SK-MEL-5 (cell line): Measurements from ENCODE around the gene M1AP. TPM values are rescaled to one million over a fixed set of nuclear protein-coding genes. Genes with fewer than 3 reads are reported as not detected.

Experiments
- DNase-seq: peaks from one replicate; pipeline ENCODE4 v3.0.0-alpha.2; 2016; ENCODE audit warnings: low read depth, low spot score
- in situ Hi-C: cut with HindIII; loops from 2 replicates; pipeline ENCODE4 v1.10.0; 2016; ENCODE audit warnings: low sequenced_read_pairs, high pct_unique_total_duplicates, low pct_unique_long_range_greater_than_20kb
- total RNA-seq: library from RNA; depleted of rRNA; stranded (reverse); fragments of >200 nt; shearing (Covaris generic); gene quantifications from 2 replicates; pipeline ENCODE4 v1.2.3, GENCODE V29; 2014

Gene M1AP
- total RNA-seq, 1 experiment from 2014 or later = 0.08 TPM

DNA sequence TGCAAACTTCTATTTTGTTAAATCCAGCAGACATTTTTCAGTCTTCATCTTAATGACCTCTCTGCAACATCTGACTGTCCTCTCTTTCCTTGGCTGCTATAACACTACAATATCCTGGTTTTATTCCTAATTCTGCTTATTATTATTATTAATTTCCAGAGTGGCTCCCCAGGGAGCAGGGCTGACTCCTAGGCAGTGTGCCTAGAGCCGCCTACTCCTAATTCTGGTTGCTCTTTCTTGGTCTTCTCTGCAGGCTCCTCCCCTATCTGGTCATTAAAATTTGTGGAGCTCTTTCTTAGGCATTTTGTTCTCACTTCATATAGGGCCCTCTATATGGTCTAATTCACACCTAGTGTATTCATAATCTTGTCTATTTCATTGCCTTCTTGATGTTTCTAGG is 105.2 kb downstream of the M1AP start:
- in situ Hi-C loops = no loop called here
- DNase-seq = no peak

DNA sequence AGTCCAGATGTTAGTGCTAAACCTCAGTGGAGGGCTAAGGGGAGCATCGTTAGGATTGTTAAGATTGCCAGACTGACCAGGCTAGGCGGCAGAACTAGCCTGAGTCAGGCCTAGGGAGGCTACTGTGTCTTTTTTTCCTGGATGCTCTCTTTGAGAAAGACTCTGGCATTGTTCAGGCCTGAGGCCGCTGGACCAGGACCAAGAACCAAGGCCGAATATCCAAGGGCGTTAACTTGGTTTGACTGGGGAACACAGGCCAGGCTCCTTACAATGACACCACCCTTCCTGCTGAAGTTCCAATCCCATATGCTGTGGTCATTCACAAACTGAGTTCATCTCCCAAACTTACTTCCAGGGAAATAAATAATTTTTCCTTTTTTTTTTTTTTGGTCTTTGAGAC is 107.8 kb downstream of the M1AP start:
- in situ Hi-C loops = no loop called here
- DNase-seq = no peak

DNA sequence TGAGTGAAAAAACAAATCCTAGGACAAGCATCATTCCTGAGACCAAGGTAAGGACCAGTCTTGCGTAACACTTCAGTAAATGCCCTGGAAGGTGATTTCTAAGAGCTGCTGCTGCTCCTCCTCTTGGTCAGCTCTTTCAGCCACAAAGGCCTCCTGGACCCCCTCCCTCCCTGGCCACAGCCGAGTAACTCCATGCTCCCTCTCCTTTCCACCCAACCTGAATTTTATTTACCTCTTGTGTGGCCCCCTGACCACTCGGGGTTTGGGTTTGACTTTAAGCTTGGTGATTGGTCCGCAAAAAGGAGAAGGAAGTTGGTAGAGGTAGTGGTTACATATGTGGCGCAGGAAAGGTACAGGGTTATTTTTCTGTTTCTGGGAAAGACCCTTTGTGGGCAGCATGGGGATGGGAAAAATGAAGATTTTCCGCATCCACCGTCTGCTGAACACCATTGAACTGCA is 109.2 kb downstream of the M1AP start:
- DNase-seq = no peak
- in situ Hi-C loops = loop anchor here (5.0 kb wide), 1 partner anchor 48 kb away; no protein-coding TSS in a partner anchor

DNA sequence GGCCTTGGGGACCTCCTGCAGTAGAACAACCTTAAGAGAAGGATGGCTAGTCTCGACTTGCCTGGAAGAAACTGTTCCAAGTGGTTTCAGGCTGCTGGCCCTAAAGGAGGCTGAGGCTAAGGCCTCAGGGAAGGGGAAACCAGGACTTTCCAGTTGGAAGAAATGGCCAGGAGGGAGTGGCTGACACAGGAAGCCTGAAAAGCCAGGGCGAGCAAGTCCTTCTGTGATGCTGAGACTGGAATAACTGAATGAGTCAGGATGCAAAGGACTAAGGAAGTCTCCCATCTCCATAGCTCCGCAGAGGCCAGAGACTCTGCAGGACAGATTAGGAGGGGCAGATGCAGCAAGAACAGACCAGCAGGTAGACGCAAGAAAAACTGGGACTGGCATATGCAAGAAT is 111.0 kb downstream of the M1AP start:
- no peak for DNase-seq
- in situ Hi-C loops = loop anchor here (5.0 kb wide), 1 partner anchor 50 kb away; no protein-coding TSS in a partner anchor

DNA sequence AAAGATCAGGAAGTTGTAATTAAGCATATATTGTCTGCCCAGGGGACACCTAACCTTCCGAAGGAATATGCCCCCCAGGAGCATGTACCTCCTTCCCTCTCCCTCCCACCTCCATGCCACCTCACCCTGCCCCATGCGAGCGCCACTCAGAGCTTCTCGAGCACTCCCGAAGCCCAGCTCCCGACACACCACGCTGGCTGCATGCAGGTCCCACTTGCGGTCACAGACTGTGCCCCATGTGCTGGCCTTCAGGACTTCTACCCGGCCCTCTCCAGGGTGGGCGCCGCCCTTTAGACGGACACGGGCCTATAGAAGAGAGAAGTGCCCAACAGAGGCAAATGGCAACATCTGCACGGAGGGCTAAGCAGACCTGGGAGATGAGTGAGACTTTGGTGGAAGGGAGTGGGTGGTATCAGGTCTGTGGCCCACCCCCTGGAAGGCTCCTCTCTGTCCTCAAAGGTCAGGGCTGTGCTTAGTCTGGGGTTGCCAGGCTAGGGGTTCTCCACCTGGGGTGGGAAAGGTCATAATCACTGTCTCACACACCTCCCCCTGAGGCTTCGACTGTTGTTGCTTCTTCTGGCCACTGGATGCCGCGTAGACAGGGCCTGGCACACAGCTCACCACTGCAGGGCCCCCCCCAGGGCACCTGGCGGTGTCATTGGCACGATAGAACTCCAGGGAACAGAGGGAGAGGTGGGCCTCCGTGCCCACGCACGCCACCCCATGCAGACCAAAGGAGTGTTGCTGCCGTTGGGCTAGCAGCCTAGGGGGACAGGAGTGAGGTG is 111.8 kb downstream of the M1AP start:
- no peak for DNase-seq
- in situ Hi-C loops = loop anchor here (5.0 kb wide), 1 partner anchor 51 kb away; no protein-coding TSS in a partner anchor

DNA sequence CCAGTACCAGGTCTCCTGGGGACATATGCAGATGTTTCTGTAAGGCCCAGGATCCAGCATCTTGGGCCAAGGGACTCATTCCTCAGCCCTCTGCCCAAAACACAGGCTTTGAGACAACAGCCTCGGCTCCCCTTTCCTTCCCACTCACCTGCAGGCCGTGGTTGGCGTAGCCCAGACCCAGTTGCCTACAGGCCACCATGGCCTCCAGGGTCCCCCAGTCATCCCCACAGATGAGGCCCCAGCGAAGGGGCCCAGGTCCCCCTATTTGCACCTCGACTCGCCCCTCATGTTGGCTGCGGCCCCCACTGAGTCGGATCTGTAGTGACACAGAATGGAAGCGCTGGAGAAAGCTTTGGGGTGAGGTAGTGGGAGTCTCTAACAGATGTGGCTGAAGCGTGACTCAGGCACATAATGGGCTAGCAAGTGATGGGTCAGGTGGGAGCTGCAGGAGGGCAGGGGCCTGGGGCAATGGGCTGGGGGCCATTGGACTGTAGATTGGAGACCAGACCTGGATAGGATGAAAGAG is 112.6 kb downstream of the M1AP start:
- no peak for DNase-seq
- in situ Hi-C loops = loop anchor here (5.0 kb wide), 1 partner anchor 52 kb away; no protein-coding TSS in a partner anchor

DNA sequence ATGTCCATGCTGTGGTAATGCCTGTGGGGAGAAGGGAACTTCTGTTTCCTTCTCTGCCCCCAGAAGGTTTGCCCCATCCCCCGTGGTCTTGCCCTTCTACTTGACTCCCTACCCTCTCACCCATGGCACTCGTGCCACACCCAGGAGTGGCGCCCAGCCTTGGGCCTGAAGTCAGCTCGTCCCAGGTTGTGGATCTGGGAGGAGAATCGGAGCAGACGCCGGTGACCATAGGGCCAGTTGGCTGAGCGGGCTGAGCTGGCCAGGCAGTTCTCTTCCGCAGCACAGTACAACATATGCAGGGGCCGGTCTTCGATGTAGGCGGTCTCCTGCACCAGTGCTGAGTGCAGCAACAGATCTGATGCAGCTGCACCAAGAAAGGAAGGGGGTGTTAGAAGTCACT is 113.7 kb downstream of the M1AP start:
- no peak for DNase-seq
- in situ Hi-C loops = no loop called here

DNA sequence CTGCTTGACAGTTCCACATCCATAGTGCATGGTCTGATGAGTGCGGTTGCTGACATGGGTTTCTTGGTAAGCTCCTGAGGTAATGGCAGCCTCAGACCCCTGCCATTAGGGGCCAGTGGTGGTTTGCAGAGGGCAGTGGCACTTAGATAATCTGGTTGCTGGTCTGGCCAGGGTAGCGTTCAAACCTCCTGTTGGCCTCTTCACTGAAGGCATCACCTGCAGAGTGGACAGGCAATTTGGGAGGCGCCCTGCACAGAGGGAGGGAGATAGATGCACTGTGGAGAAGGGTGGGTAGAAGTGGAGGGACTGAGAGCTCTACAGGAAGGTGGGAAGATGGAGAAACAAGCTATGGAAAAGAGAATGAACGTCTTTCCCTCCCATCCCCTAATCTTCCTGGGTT is 114.7 kb downstream of the M1AP start:
- no peak for DNase-seq
- in situ Hi-C loops = no loop called here

DNA sequence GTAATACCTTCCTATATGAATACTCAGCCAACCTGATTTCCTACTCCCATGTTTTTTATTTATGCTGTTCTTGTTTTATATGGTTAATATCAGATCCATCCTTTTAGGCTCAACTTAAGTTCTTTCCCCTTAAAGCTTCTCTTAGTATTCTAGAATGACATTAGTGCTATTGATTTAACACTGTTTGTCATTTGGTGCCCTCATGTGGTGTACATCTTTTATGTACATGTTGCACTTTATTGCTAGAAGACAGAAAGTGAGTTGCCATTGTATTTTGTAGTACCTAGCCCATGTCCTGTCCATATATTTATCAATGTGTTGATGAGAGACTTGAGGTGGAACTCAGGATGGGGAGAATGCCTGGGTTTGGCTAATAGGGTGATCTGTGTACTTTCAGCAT is 115.9 kb downstream of the M1AP start:
- in situ Hi-C loops = no loop called here
- peak; percentile 76 for DNase-seq

DNA sequence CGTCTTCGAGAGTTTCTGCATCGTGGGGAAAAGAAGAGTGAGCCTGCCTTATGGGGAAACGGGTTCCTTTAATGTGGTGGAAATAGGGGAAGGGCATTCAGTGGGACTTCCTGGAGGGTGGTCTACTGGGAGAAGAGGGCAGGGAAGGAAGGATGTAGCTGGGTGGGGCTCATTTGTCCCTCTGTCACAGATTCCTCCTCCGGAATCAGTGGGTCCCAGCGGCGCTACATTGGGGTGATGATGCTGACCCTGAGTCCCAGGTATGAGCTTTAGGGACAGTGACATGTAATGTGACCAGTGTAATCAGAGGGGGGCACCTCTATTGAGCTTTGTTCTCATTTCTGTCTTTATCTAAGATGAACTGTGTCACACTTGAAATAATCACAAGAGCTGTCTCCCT is 116.5 kb downstream of the M1AP start:
- DNase-seq = no peak
- in situ Hi-C loops = no loop called here

DNA sequence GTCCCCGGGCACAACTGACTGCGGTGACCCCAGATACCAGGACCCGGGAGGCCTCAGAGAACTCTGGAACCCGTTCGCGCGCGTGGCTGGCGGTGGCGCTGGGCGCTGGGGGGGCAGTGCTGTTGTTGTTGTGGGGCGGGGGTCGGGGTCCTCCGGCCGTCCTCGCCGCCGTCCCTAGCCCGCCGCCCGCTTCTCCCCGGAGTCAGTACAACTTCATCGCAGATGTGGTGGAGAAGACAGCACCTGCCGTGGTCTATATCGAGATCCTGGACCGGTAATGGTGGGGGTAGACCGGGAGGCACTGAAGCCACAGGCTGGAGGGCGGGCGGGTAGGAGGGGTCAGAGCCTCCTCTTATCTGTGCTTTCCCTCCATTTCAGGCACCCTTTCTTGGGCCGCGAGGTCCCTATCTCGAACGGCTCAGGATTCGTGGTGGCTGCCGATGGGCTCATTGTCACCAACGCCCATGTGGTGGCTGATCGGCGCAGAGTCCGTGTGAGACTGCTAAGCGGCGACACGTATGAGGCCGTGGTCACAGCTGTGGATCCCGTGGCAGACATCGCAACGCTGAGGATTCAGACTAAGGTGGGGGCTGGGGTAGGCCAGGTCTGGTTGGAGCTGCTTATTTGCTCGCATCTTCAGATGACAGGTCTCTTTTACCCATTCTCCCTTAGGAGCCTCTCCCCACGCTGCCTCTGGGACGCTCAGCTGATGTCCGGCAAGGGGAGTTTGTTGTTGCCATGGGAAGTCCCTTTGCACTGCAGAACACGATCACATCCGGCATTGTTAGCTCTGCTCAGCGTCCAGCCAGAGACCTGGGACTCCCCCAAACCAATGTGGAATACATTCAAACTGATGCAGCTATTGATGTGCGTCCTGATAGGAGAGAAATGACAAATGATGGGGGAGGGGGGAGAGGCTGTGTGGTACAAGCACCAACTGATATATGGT is 117.6 kb downstream of the M1AP start:
- peak; percentile 35 for DNase-seq
- in situ Hi-C loops = no loop called here

DNA sequence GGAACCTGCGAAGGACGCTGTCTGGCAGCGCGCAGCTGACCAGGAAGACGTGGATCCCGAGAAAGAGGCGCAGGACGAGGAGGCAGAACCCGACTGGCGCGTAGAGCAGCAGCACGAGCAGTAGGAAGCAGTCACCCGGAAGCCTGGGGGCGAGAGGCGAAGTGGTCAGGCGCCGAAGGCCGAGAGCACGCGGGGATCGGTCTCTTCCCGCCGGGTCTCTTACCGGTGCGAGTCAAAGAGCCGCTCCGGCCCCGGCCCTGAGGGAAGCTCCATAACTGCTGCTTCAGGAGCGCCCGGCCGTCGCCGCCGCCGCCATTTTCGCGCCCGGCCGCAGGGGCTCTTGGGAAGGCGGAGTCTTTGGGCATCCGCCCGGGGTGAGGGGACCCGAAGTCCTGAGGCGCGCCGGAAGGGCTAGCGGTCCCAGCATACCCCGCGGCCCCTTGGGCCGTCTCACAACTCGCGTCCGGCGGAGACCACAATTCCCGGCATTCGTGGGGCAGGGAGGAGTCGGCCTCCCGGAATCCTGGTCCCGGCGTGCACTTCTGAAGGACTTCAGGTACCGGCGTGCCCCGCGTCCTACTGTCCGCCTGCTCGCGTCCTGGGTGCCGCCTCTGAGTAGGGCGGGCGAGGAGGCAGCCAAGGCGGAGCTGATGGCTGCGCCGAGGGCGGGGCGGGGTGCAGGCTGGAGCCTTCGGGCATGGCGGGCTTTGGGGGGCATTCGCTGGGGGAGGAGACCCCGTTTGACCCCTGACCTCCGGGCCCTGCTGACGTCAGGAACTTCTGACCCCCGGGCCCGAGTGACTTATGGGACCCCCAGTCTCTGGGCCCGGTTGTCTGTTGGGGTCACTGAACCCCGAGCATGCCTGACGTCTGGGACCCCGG is 118.5 kb downstream of the M1AP start, which contains the start of the genes AUP1 and HTRA2:
Gene AUP1, minus strand, starts transcription at position 350 of the 882 bp plus-strand sequence. Its CDS starts 77 bp downstream, at position 273.
Gene HTRA2, plus strand, starts transcription at position 577 of the 882 bp plus-strand sequence. Its CDS starts 74 bp downstream, at position 651.
- in situ Hi-C loops = no loop called here
- peak; percentile 99 for DNase-seq

DNA sequence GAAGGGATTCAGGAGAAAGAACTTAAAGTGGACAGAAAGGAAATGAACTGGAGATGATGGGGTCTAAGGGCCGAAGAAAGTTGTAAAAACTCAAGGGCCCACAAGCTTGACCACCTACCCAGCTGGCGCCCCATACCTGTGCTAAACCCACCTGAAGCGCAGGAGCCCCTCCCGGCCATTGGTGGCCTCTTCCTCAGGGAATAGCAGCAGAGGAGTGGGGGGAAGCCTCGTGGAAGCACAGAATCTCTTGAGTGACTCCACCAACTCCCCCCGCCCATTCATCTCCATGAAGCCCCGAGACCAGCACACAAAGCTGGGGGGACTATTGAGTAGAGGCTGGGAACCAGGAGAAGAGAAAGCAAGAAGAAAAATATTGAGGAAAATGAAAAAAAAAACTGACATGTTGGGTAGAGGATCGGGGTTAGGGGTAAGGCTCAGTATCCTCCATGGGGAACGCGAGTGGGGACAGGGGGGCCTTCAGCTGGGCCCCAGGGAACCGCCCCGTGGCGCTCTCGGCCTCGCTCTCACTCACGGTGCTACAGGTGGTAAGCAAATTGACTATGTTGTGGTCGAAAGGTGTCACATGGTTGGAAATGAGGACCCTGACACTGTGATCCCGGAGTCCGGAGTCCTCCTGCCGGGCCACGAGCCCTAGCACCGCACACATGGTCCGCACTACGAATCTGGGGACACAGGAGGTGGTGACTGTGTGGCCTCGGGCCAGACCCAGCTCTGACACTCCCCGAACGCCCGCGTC is 119.4 kb downstream of the M1AP start:
- in situ Hi-C loops = no loop called here
- no peak for DNase-seq

DNA sequence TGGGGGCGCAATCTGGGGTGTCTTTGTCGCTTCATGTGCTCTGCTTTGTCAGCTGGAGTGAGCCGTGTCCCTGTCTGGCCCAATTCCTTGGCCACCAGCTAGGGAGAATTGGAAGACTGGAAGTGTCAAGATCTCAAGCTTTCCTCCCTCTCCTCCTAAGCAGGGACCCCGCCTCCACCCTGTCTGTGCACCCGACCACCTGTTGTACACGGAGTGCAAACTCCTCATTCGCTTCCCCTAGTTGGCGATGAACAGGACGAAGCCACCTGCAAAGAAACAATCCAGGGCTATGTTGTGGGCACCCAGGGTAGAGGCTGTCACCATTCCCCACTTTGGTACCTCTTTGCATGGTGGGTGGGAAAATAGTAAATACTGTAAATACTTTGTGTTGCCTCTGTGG is 120.4 kb downstream of the M1AP start:
- DNase-seq = no peak
- in situ Hi-C loops = no loop called here

DNA sequence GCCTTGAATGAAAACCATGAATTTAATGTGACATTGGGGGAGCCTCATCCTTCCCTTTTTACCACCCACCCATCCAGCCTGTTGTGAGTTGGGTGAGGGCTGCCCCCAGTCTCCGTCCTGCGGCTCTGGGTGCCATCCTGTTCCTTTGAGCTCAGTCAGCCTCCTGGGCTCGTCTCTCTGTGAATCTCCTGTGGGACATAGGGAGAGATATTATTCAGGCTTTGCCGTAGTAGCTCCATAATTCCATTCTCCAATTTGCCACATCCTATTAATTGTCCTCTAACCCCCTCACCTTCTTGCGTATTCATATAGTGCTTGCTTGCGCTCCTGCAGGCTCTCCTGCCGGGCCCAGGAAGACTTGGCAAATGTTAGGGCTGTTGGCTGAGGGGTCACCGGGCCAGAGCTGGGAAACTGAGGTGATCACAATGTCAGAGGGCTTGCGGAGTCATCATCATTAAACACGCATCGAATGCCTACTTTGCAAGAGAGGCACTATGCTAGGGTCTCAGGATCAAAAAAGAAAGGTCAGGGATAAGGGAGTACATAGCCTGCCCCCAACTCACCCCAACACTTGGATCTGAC is 121.4 kb downstream of the M1AP start:
- no peak for DNase-seq
- in situ Hi-C loops = no loop called here
